GM21619 (cell line): Measurements from ENCODE around the gene PCNX2.
"Not testable (repeated sequence)": the region's sequence is repeated elsewhere in the genome, so short reads cannot be mapped to it uniquely, and the experiment has no call there.

Experiments used
- ATAC-seq: cut with Tn5 transposase; IDR thresholded peaks from one replicate; pipeline ENCODE4 v1.9.1; 2021; ENCODE audit not compliant: unreplicated experiment

PCNX2 gene

GRCh38 chr1:233227930-233228465, 67.5 kb downstream of the PCNX2 start:
- ATAC-seq, result no peak

- no peak for ATAC-seq
Observed at GRCh38 chr1:233224311-233224710, 71.2 kb downstream of the PCNX2 start.

GRCh38 chr1:233217832-233218231, 77.7 kb downstream of the PCNX2 start:
- no peak for ATAC-seq

GRCh38 chr1:233216009-233216408, 79.5 kb downstream of the PCNX2 start:
- no peak for ATAC-seq

GRCh38 chr1:233215135-233215760, 80.3 kb downstream of the PCNX2 start:
- no peak for ATAC-seq

GRCh38 chr1:233211595-233211994, 83.9 kb downstream of the PCNX2 start:
- ATAC-seq, result no peak

- no peak for ATAC-seq
Observed at GRCh38 chr1:233211106-233211505, 84.4 kb downstream of the PCNX2 start.

- no peak for ATAC-seq
Observed at GRCh38 chr1:233209481-233209880, 86.0 kb downstream of the PCNX2 start.

GRCh38 chr1:233208687-233209086, 86.8 kb downstream of the PCNX2 start:
- no peak for ATAC-seq

- ATAC-seq, result no peak
Observed at GRCh38 chr1:233197940-233198339, 97.6 kb downstream of the PCNX2 start.

GRCh38 chr1:233193741-233194140, 101.8 kb downstream of the PCNX2 start:
- ATAC-seq, result no peak

GRCh38 chr1:233190987-233191386, 104.5 kb downstream of the PCNX2 start:
- no peak for ATAC-seq

GRCh38 chr1:233189526-233189925, 106.0 kb downstream of the PCNX2 start:
- no peak for ATAC-seq

GRCh38 chr1:233188061-233188460, 107.5 kb downstream of the PCNX2 start:
- no peak for ATAC-seq

- no peak for ATAC-seq
Observed at GRCh38 chr1:233183226-233184020, 112.1 kb downstream of the PCNX2 start.

- no peak for ATAC-seq
Observed at GRCh38 chr1:233182587-233182986, 112.9 kb downstream of the PCNX2 start.

GRCh38 chr1:233180641-233181364, 114.7 kb downstream of the PCNX2 start:
- ATAC-seq, result no peak

GRCh38 chr1:233179638-233180037, 115.9 kb downstream of the PCNX2 start:
- ATAC-seq, result not testable (repeated sequence)

GRCh38 chr1:233172201-233172600, 123.3 kb downstream of the PCNX2 start:
- ATAC-seq, result no peak

- no peak for ATAC-seq
Observed at GRCh38 chr1:233170741-233171140, 124.8 kb downstream of the PCNX2 start.

GRCh38 chr1:233168384-233168783, 127.1 kb downstream of the PCNX2 start:
- no peak for ATAC-seq

GRCh38 chr1:233166896-233167295, 128.6 kb downstream of the PCNX2 start:
- ATAC-seq, result no peak
